GM19239 (cell line): ENCODE data around the gene GOLGA6L4.
"Not testable (repeated sequence)": the region's sequence is repeated elsewhere in the genome, so short reads cannot be mapped to it uniquely, and the experiment has no call there.

ENCODE experiments used
- DNase-seq: peaks from one replicate; pipeline ENCODE4 v3.0.0; 2011; ENCODE audit warnings: low spot score; ENCODE audit not compliant: insufficient read length
- FAIRE-seq: peaks from 2 replicates; lab custom pipeline; 2011; peaks lifted over from hg19 to GRCh38; lab: Jason Lieb, UNC

The GOLGA6L4 gene, protein sequence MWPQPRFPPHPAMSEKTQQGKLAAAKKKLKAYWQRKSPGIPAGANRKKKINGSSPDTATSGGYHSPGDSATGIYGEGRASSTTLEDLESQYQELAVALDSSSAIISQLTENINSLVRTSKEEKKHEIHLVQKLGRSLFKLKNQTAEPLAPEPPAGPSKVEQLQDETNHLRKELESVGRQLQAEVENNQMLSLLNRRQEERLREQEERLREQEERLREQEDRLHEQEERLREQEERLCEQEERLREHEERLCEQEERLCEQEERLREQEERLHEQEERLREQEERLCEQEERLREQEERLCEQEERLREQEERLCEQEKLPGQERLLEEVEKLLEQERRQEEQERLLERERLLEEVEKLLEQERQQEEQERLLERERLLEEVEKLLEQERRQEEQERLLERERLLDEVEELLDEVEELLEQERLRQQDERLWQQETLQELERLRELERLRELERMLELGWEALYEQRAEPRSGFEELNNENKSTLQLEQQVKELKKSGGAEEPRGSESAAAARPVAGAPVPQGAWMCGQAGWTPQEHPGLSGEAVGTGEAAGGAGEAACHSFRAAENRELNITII

GRCh38 chr15:84235573-84235972 lies at the start of gene GOLGA6L4:
TSS of gene GOLGA6L4 (plus strand) at chr15:84235773. CDS start at chr15:84235835, 62 bp downstream.
- DNase-seq, FAIRE-seq: not testable (repeated sequence)

DNA sequence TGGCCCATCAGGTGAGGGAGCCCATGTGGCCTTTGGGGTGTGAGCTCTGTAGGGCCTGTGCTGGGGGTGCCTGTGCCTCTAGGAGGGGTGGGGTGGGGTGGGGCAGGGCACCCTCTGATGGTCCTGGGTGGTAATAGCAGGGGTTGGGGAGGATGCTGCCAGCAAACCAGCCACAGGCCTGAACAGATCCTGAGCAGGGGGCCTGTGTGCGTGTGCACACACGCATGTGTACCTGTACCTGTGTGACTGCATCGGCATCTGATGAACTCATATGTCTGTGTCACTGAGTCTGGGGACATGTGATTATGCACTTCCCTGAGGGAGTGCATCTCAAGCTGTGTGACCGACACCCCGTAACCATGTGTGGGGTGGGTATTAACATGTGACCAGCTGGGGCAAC lies 42.6 kb upstream of the GOLGA6L4 start:
- DNase-seq, FAIRE-seq: not testable (repeated sequence)

GRCh38 chr15:84195603-84196002 lies 40.0 kb upstream of the GOLGA6L4 start:
- not testable (repeated sequence) for FAIRE-seq, DNase-seq

DNA sequence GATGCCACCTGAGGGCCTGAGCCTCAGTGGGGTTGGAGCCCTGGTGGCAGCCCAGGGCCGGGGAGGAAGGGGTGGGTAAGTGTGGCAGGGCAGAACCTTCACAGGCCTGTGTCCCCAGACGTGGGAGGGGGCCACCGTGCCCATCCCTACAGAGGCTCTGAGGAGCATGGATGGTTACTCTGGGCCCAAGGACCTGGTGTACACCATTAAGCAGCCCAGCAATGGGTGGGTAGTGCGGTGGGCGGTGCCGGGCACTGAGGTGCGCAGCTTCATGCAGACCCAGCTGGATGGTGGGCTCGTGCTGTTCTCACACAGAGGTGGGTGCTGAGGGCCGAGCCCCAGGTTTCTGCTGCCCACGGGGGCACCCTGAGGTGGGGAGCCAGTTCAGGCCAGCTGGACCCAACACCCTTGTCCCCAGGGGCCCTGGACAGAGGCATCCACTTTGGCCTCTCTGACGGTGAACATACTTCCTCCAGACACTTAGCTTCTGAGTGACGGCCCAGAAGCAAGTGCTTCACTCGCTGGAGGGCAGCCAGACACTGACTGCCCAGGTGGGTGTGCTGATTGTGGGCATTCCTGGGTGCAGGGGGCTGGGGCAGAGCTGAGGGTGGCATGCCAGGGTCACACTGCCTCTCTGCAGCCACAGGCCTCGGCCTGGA lies 38.9 kb upstream of the GOLGA6L4 start:
- FAIRE-seq, DNase-seq: not testable (repeated sequence)

GRCh38 chr15:84199865-84200264 lies 35.7 kb upstream of the GOLGA6L4 start:
- DNase-seq, FAIRE-seq: not testable (repeated sequence)

- not testable (repeated sequence) for DNase-seq, FAIRE-seq
Observed at GRCh38 chr15:84246441-84246840, 10.9 kb downstream of the GOLGA6L4 start.
